Thyroid gland (tissue), 4 donors: ENCODE measurements around the gene PLPP3. TPM values are rescaled to one million over a fixed set of nuclear protein-coding genes. Genes with fewer than 3 reads are reported as not detected.
"Not testable (repeated sequence)": the region's sequence is repeated elsewhere in the genome, so short reads cannot be mapped to it uniquely, and the experiment has no call there.

ENCODE experiments used
- DNase-seq, 2 donors: peaks; one replicate each; pipeline ENCODE4 v3.0.0-alpha.2; 2019
- H3K27ac ChIP-seq, 3 donors: fragments of 200-600 bp; sonication (generic); 1 replicate in 2 of 3; 2 replicates in 1 of 3; pipeline ENCODE4 v1.5.1; 2016 to 2019; ENCODE audit warnings: mild to moderate bottlenecking in 1 of 3, moderate library complexity in 1 of 3
- H3K27me3 ChIP-seq: fragments of 200-600 bp; sonication (generic); one replicate; pipeline ENCODE4 v1.5.1; 2019
- H3K36me3 ChIP-seq, 2 donors: fragments of 200-600 bp; sonication (generic); one replicate each; pipeline ENCODE4 v1.5.1; 2016 to 2019
- H3K4me1 ChIP-seq, 2 donors: fragments of 200-600 bp; sonication (generic); one replicate each; pipeline ENCODE4 v1.5.1; 2017 to 2019
- H3K4me3 ChIP-seq, 3 donors: fragments of 200-600 bp; sonication (generic); replicated peaks in 1 of 3; 1 replicate in 2 of 3; 2 replicates in 1 of 3; pipeline ENCODE4 v1.5.1; 2016; ENCODE audit warnings: mild to moderate bottlenecking in 1 of 3
- H3K9me3 ChIP-seq: fragments of 200-600 bp; sonication (generic); one replicate; pipeline ENCODE4 v1.5.1; 2017
- POLR2A ChIP-seq, 2 donors: fragments of 450-650 bp; IDR thresholded peaks; one replicate each; pipeline ENCODE4 v1.6.1; 2017; ENCODE audit warnings: antibody characterized with exemption in 2 of 2, mild to moderate bottlenecking in 2 of 2, moderate library complexity in 1 of 2
- WGBS, 2 donors: methylation state at CpG; one replicate each; pipeline ENCODE4 v1.1.5; 2017; 5-methylcytosine and 5-hydroxymethylcytosine counted together
- intact Hi-C: fragments of 100-400 bp; cut with DNase I; formaldehyde crosslinking; loops from one replicate; pipeline ENCODE4 v1.15.1; 2023
- total RNA-seq, 4 donors: library from RNA; depleted of rRNA; stranded (reverse); fragments of >200 nt; gene quantifications; one replicate each; pipeline ENCODE4 v1.2.3, GENCODE V29; 2016
- TF ChIP-seq, protein P1 (sequence below), 6 experiments: fragments of 200-600 bp in 3 of 6; fragments of 450-650 bp in 3 of 6; sonication (generic) in 3 of 6; IDR thresholded peaks; one replicate each; pipeline ENCODE4 v1.5.1; 2016 to 2019; ENCODE audit warnings: antibody characterized with exemption in 6 of 6, mild to moderate bottlenecking in 2 of 6, inconsistent platforms in 1 of 6, moderate library complexity in 1 of 6

PLPP3 gene
- total RNA-seq, 4 donors from 2014 or later = 257 to 764 (median 675) TPM

DNA sequence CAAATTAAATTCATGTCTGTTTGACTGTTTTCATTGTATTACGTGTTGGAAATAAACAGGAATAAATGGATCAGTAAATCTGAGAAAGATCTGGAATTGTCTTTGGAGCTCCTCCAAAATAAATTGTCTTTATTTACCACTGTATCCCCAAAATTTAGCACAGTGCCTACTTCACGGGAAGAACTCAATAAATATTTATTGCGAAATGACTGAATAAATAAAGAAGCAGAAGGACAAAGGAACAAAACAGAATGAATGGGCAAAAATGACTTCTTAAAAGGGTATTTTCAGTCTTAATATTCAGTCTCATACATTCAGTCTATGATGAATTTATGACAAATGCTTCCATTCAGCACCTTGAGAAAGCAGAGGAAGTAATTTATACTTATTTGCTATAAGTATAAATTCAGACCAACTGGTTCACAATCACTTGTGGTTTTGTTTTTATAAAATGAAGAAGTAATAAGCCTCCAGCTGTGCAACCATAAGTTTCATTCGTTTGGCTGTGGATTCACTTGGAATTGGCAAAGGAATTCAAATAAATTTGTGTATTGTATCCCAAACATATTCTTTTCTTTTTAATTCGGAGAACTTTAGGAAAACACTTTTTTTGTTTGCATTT lies 46.6 kb upstream of the PLPP3 start:
- WGBS, 2 donors = 79 to 81% methylated on average over 5 of the region's 5 CpGs

DNA sequence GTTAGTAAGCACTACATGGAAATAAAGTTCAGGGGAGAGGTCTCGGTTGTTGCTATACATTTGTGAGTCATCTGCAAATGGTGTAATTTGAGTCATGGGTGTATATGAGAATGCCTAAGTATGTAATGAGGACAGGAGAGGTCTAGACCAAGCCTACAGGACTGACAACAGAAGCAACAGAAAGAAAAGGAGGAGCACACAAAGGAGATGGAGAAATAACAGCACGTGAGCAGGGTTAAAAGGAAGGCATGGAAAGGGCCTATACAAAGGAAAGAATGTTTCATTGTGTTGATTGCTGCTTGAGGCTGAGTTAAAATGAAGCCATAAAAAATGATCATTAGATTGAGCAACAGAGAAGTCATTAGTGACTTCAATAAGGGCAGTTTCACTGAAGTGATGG lies 37.8 kb upstream of the PLPP3 start:
- H3K9me3 ChIP-seq = no peaks in the 10 kb centered on the region
- no peaks in the 10 kb centered on the region for H3K4me1 ChIP-seq
- no peak overlapping the region for H3K27ac ChIP-seq
- H3K27me3 ChIP-seq = no peaks in the 10 kb centered on the region
- TF ChIP-seq, protein P1, sequence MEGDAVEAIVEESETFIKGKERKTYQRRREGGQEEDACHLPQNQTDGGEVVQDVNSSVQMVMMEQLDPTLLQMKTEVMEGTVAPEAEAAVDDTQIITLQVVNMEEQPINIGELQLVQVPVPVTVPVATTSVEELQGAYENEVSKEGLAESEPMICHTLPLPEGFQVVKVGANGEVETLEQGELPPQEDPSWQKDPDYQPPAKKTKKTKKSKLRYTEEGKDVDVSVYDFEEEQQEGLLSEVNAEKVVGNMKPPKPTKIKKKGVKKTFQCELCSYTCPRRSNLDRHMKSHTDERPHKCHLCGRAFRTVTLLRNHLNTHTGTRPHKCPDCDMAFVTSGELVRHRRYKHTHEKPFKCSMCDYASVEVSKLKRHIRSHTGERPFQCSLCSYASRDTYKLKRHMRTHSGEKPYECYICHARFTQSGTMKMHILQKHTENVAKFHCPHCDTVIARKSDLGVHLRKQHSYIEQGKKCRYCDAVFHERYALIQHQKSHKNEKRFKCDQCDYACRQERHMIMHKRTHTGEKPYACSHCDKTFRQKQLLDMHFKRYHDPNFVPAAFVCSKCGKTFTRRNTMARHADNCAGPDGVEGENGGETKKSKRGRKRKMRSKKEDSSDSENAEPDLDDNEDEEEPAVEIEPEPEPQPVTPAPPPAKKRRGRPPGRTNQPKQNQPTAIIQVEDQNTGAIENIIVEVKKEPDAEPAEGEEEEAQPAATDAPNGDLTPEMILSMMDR (IDR thresholded peaks at IDR 0.05) = no peak
- no peak for TF ChIP-seq POLR2A (IDR thresholded peaks at IDR 0.05)
- H3K36me3 ChIP-seq = no peaks in the 10 kb centered on the region
- H3K4me3 ChIP-seq = no peak overlapping the region
- DNase-seq = no peak
- WGBS, 2 donors = 86 to 92% methylated on average over 2 of the region's 2 CpGs
- intact Hi-C loops = no loop called here

More for the DNA sequence above, 46.6 kb upstream of the PLPP3 start:
- Histone ChIP-seq H3K36me3 (no peaks in the 10 kb centered on the region), H3K27me3 (no peaks in the 10 kb centered on the region), H3K4me1 (no peaks in the 10 kb centered on the region), H3K9me3 (no peaks in the 10 kb centered on the region), H3K27ac (no peak overlapping the region), H3K4me3 (no peak overlapping the region)
- TF ChIP-seq, protein P1 (IDR thresholded peaks at IDR 0.05) = no peak
- no peak for TF ChIP-seq POLR2A (IDR thresholded peaks at IDR 0.05)
- intact Hi-C loops = no loop called here
- DNase-seq = no peak

DNA sequence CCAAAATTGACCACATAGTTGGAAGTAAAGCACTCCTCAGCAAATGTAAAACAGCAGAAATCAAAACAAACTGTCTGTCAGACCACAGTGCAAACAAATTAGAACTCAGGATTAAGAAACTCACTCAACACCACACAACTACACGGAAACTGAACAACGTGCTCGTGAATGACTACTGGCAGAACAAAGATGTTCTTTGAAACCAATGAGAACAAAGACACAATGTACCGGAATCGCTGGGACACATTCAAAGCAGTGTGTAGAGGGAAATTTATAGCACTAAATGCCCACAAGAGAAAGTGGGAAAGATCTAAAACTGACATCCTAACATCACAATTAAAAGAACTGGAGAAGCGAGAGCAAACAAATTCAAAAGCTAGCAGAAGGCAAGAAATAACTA lies 31.4 kb upstream of the PLPP3 start:
- H3K36me3 ChIP-seq, intact Hi-C loops, H3K4me1 ChIP-seq, DNase-seq, H3K4me3 ChIP-seq, H3K9me3 ChIP-seq, H3K27ac ChIP-seq, H3K27me3 ChIP-seq: not testable (repeated sequence)
- 88 to 91% methylated on average over 6 of the region's 6 CpGs for WGBS, 2 donors

DNA sequence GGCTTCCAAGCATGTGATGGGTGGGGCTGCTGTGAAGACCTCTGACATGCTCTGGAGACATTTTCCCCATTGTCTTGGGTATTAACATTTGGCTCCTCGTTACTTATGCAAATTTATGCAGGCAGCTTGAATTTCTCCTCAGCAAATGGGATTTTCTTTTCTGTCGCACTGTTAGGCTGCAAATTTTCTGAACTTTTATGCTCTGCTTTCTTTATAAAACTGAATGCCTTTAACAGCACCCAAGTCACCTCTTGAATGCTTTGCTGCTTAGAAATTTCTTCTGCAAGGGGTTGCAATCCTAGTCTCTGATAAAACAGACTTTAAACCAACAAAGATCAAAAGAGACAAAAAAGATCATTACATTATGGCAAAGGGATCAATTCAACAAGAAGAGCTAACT lies 30.7 kb upstream of the PLPP3 start:
- H3K4me3 ChIP-seq, H3K27me3 ChIP-seq, H3K27ac ChIP-seq, H3K4me1 ChIP-seq, H3K36me3 ChIP-seq, DNase-seq, H3K9me3 ChIP-seq, intact Hi-C loops: not testable (repeated sequence)
- 56 to 62% methylated on average over 2 of the region's 2 CpGs for WGBS, 2 donors

DNA sequence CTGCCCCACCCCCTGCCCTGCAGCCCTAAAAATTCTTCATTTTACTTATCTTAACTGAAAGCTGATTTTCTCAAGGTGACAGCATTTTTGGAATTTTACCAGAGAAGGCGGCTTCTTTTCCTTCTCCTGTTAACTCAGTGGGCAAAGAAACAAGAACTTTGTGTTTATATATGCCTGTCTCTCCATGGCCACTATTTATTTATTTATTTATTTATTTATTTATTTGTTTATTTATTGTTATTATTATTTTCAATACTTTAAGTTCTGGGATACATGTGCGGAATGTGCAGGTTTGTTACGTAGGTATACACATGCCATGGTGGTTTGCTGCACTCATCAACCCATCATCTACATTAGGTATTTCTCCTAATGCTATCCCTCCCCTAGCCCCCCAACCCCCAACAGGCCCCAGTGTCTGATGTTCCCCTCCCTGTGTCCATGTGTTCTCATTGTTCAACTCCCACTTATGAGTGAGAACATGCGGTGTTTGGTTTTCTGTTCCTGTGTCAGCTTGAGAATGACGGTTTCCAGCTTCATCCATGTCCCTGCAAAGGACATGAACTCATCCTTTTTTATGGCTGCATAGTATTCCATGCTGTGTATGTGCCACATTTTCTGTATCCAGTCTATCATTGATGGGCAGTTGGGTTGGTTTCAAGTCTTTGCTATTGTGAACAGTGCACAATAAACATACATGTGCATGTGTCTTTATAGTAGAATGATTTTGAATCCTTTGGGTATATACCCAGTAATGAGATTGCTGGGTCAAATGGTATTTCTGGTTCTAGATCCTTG lies 16.2 kb upstream of the PLPP3 start:
- H3K27me3 ChIP-seq, H3K36me3 ChIP-seq, H3K9me3 ChIP-seq, H3K4me1 ChIP-seq, DNase-seq, H3K27ac ChIP-seq, H3K4me3 ChIP-seq, intact Hi-C loops: not testable (repeated sequence)
- WGBS, 2 donors = 95 to 98% methylated on average over 5 of the region's 5 CpGs

DNA sequence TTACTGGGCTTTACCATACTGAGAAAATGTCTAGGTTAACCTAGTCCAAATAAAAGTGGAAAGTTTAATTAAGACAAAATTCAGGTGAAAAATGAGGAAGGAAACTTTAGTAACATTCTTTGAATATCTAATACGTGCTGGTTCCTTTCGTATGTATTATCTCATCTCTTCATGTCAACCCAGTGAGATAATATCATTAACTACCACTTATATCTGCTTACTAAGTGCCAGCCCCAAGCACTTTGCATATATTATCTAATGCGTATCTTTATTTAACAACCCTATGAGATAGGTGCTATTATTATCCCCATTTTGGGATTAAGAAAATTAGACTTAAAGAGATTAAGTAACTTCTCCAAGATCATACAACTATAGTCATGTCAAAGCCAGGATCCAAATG lies 12.5 kb upstream of the PLPP3 start:
- Histone ChIP-seq H3K27me3 (no peaks in the 10 kb centered on the region), H3K4me1 (no peaks in the 10 kb centered on the region), H3K36me3 (no peaks in the 10 kb centered on the region), H3K9me3 (no peaks in the 10 kb centered on the region), H3K27ac (no peak overlapping the region), H3K4me3 (no peak overlapping the region)
- no peak for DNase-seq
- WGBS, 2 donors = 62 to 63% methylated on average over 3 of the region's 3 CpGs
- intact Hi-C loops = no loop called here
- TF ChIP-seq POLR2A (IDR thresholded peaks at IDR 0.05) = no peak
- TF ChIP-seq, protein P1 (IDR thresholded peaks at IDR 0.05) = no peak
